OCI-LY3 (cell line): ENCODE measurements around the gene PAX5.

Experiments used
- CTCF ChIP-seq: fragments of 200-600, 300-600 bp; sonication (generic); IDR thresholded peaks from 2 replicates; pipeline ENCODE4 v1.5.1; 2014; ENCODE audit warnings: antibody characterized with exemption, low read length, low read depth
- EZH2phosphoT487 ChIP-seq: fragments of 200-600 bp; shearing (Covaris generic); IDR thresholded peaks from 2 replicates; pipeline ENCODE4 v1.6.1; 2018; ENCODE audit warnings: antibody characterized with exemption, mixed run types, low read depth

DNA sequence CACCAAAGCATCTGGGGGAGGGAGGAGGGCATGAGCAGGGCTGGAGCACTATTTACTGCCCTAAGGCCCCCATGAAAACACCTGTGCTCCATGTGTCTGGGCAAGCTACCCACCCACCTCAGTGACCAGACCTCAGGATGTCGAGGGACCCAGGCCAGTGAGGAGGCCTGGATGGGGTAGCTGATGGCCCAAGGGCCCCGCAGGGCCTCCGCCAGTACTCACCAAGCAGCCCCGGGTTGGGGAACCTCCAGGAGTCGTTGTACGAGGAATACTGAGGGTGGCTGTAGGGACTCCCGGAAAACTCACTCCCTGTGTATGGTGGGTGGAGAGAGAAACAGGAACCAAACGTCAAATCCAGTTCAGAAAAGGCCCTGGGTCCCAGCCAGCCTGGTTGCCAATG is 187.4 kb downstream of the PAX5 start:
- no peak for TF ChIP-seq CTCF
- no peak for TF ChIP-seq EZH2phosphoT487
